ENCODE data around the gene ZNF385B.

Gene ZNF385B

DNA sequence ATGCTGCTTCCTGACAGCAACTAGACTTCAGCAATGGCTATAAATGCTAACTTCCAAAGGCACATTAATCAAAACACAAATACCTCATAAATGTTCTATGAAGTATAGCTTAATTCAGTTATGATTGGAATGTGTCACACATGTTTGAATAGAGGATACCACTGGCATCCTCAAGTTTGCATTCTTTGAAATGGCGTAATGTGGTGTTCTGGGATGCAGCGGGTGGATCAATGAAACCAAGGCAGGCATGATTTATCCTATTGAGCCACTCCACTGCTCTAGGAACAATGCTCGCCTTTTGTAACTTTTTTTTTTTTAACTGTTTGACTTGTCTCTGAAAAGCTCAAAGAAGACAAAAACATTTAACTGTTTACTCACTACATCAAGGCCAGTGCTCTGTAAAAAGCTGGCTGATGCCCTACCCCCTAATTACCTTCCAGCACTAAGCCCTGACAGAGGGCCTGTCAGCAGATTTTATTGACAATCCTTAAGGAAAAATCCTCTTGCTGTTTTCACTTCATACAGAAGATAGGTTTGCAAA, 318.0 kb downstream of the ZNF385B start:
- Histone ChIP-seq H3K4me3 (replicated peaks; ENCODE audit: low read depth, low read length) (no peak overlapping the region), H3K36me3 (ENCODE audit: control insufficient read depth, insufficient read depth, low read length) (no peaks in the 10 kb centered on the region), H3K27me3 (replicated peaks; ENCODE audit: control insufficient read depth, insufficient read depth, low read length) (no peaks in the 10 kb centered on the region)
- DNase-seq (ENCODE audit: extremely low read depth, insufficient read length): no peak
- TF ChIP-seq, protein P1, sequence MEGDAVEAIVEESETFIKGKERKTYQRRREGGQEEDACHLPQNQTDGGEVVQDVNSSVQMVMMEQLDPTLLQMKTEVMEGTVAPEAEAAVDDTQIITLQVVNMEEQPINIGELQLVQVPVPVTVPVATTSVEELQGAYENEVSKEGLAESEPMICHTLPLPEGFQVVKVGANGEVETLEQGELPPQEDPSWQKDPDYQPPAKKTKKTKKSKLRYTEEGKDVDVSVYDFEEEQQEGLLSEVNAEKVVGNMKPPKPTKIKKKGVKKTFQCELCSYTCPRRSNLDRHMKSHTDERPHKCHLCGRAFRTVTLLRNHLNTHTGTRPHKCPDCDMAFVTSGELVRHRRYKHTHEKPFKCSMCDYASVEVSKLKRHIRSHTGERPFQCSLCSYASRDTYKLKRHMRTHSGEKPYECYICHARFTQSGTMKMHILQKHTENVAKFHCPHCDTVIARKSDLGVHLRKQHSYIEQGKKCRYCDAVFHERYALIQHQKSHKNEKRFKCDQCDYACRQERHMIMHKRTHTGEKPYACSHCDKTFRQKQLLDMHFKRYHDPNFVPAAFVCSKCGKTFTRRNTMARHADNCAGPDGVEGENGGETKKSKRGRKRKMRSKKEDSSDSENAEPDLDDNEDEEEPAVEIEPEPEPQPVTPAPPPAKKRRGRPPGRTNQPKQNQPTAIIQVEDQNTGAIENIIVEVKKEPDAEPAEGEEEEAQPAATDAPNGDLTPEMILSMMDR (IDR thresholded peaks at IDR 0.05; ENCODE audit: insufficient read depth, low read length, poor library complexity, severe bottlenecking): no peak

DNA sequence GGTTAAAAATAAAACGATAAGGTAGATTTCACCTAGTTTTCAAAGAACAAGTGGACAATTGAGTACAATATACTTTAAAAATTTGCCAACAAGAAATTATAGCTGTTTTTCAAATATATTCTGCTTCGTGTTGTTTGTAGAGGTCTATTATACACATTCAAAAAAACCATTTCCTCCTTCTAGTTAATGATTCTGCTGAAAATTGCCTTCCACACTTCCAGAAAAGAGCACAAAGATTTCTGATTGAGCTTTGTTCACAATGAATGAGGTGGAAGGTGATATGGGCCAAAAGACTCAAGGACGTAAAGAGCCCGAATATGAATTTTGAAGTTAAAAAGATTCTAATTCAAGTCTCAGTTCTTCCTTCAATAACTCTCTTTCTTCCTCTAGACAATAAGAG, 319.8 kb downstream of the ZNF385B start:
- TF ChIP-seq, protein P1 (IDR thresholded peaks at IDR 0.05; ENCODE audit: insufficient read depth, low read length, poor library complexity, severe bottlenecking): no peak
- DNase-seq (ENCODE audit: extremely low read depth, insufficient read length): no peak
- Histone ChIP-seq H3K36me3 (ENCODE audit: control insufficient read depth, insufficient read depth, low read length) (no peaks in the 10 kb centered on the region), H3K27me3 (replicated peaks; ENCODE audit: control insufficient read depth, insufficient read depth, low read length) (no peaks in the 10 kb centered on the region), H3K4me3 (replicated peaks; ENCODE audit: low read depth, low read length) (no peak overlapping the region)

DNA sequence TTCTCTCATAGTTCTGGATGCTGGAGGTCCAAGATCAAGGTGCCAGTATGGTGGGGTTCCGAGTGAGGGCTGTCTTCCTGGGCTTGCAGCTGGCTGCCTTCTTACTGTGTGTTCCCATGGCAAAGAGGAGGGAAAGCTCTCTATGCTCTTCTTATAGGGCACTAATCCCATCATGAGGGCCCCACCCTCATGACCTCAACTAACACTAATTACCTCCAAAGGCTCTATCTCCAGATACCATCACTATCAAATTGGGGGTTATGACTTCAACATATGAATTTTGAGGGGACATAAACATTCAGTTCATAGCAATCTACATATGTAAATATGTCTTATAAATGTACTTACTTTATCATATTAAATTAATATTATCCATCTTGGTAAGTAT, 322.3 kb downstream of the ZNF385B start:
- DNase-seq (ENCODE audit: extremely low read depth, insufficient read length): no peak
- TF ChIP-seq, protein P1 (IDR thresholded peaks at IDR 0.05; ENCODE audit: insufficient read depth, low read length, poor library complexity, severe bottlenecking): no peak
- Histone ChIP-seq H3K36me3 (ENCODE audit: control insufficient read depth, insufficient read depth, low read length) (no peaks in the 10 kb centered on the region), H3K4me3 (replicated peaks; ENCODE audit: low read depth, low read length) (no peak overlapping the region), H3K27me3 (replicated peaks; ENCODE audit: control insufficient read depth, insufficient read depth, low read length) (no peaks in the 10 kb centered on the region)

DNA sequence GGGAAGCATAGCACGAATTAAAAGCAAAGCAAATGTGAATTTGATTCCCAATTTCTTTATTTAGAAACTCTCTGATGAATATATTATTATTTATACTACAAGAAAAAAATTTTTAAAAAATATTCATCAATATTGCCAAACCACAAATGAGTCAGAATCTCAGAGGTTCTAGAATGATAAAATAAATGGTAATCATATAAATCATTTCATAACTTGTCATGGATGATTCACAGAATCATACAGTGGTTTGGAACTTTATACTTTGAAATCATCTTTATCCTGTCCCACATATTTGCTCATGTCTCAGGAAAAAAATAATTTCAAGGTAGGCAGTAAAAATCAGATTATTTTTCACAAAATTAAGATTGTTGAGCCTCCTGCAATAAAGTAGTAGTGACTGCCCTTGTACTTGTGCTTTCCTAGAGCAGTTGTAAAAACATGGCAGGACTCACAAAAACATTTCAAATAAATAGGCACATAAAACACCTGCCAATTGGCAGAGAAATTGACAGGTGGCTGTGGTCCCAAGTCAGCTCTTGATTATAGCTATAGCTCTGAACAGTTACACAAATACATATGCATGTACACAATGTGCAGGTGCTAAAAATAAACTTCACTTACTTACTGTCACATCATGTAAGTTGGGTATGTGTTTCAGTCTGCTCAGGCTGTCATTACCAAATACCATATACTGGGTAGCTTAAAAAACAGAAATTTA, 322.8 kb downstream of the ZNF385B start:
- Histone ChIP-seq H3K27me3 (replicated peaks; ENCODE audit: control insufficient read depth, insufficient read depth, low read length) (no peaks in the 10 kb centered on the region), H3K4me3 (replicated peaks; ENCODE audit: low read depth, low read length) (no peak overlapping the region), H3K36me3 (ENCODE audit: control insufficient read depth, insufficient read depth, low read length) (no peaks in the 10 kb centered on the region)
- TF ChIP-seq, protein P1 (IDR thresholded peaks at IDR 0.05; ENCODE audit: insufficient read depth, low read length, poor library complexity, severe bottlenecking): no peak
- no peak for DNase-seq (ENCODE audit: extremely low read depth, insufficient read length)

DNA sequence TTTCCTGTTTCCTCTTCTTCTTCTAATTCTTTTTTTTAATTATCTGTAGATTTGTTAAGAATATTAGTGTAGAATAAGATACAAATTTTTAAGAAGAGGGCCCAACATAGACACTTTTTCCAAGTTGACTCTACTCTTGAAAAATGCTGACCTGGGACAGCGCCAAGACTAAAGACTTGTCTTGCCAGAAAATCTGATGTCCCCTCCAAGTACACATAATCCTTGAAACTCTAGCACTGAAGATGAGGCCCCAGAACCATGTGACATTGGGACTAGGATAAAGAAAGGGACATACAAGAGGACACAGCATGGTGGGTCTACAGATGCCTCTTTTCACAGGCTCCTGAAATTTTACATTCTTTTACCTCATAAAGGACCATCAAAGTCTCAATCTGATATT, 325.2 kb downstream of the ZNF385B start:
- Histone ChIP-seq H3K36me3 (ENCODE audit: control insufficient read depth, insufficient read depth, low read length) (no peaks in the 10 kb centered on the region), H3K27me3 (replicated peaks; ENCODE audit: control insufficient read depth, insufficient read depth, low read length) (no peaks in the 10 kb centered on the region), H3K4me3 (replicated peaks; ENCODE audit: low read depth, low read length) (no peak overlapping the region)
- DNase-seq (ENCODE audit: extremely low read depth, insufficient read length): no peak
- TF ChIP-seq, protein P1 (IDR thresholded peaks at IDR 0.05; ENCODE audit: insufficient read depth, low read length, poor library complexity, severe bottlenecking): no peak
